WI38 (cell line): ENCODE data around the gene ABTB1.
A peak's percentile ranks its signal among the peaks of the same experiment; 100 is the strongest.

ENCODE experiments used
- H3K4me3 ChIP-seq: 2 replicates; pipeline ENCODE4 v1.5.1; 2011; ENCODE audit warnings: low read depth, mild to moderate bottlenecking, control low read depth, low read length
- CTCF ChIP-seq: IDR thresholded peaks from 2 replicates; pipeline ENCODE4 v1.5.1; 2012; ENCODE audit warnings: low read depth, mild to moderate bottlenecking, control low read depth, low read length

ABTB1 gene

GRCh38 chr3:127673191-127674100, 694 bp downstream of the ABTB1 start:
- H3K4me3 ChIP-seq: peak overlapping the region; percentile 71
- no peak for TF ChIP-seq CTCF

GRCh38 chr3:127674101-127674721, 1.5 kb downstream of the ABTB1 start:
- H3K4me3 ChIP-seq: peak overlapping the region; percentile 71; the same call in 1 of the 2 replicates
- TF ChIP-seq CTCF: no peak

GRCh38 chr3:127674790-127675189, 2.0 kb downstream of the ABTB1 start:
- TF ChIP-seq CTCF: no peak
- H3K4me3 ChIP-seq: no peak overlapping the region

DNA sequence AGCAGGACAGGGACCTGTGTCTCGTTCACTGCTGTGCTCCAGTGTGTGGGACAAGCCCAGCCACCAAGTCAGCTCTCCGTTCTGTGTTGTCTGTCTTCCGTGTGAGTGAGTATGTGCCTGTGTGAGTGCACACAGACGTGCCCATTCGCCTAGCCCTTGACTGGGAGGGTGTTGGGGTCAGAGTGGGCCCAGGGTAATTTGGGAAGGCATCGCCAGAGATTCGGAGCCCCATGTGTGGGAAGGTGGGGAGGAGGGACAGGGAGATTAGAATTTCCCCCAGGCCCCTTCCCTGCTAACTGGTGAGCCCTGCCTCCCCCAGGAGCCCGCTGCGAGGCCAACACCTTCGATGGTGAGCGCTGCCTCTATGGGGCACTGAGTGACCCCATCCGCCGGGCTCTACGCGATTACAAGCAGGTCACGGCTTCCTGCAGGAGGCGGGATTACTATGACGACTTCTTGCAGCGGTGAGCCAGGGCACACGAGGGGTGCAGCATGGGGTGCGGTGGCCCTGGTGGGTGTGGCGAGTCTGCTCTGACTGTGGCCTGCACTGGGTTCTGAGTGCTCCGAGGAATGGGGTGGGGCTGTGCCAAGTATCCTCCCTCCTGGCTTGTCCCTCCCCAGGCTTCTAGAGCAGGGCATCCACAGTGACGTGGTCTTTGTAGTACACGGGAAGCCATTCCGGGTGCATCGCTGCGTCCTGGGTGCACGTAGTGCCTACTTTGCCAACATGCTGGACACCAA, 3.1 kb downstream of the ABTB1 start:
- H3K4me3 ChIP-seq: no peak overlapping the region
- TF ChIP-seq CTCF: no peak

GRCh38 chr3:127676456-127676855, 3.7 kb downstream of the ABTB1 start:
- TF ChIP-seq CTCF: no peak
- H3K4me3 ChIP-seq: no peak overlapping the region

GRCh38 chr3:127676921-127677351, 4.2 kb downstream of the ABTB1 start:
- TF ChIP-seq CTCF: no peak
- no peak overlapping the region for H3K4me3 ChIP-seq
